ENCODE data around the gene GPR107.

GRCh38 chr9:130117376-130117775 lies 63.7 kb downstream of the GPR107 start:
- TF ChIP-seq CTCF (IDR thresholded peaks at IDR 0.05): no peak
- no peak for TF ChIP-seq POLR2A (IDR thresholded peaks at IDR 0.05)

Data from right lobe of liver (tissue), 4 donors.